Left ventricle myocardium inferior (tissue), 1 donor: ENCODE data around the gene HSD17B3. TPM values are rescaled to one million over a fixed set of nuclear protein-coding genes. Genes with fewer than 3 reads are reported as not detected.

Source experiments
- DNase-seq: peaks from one replicate; pipeline ENCODE4 v3.0.0-alpha.2; 2020
- H3K27ac ChIP-seq: fragments of 200-600 bp; replicated peaks from 2 replicates; pipeline ENCODE4 v1.8.0; 2021
- H3K27me3 ChIP-seq: fragments of 200-600 bp; 2 replicates; pipeline ENCODE4 v1.8.0; 2021; ENCODE audit warnings: low read depth
- H3K36me3 ChIP-seq: fragments of 200-600 bp; 2 replicates; pipeline ENCODE4 v1.8.0; 2021
- H3K4me1 ChIP-seq: fragments of 200-600 bp; 2 replicates; pipeline ENCODE4 v1.8.0; 2021
- H3K4me3 ChIP-seq: fragments of 200-600 bp; 2 replicates; pipeline ENCODE4 v1.8.0; 2021; ENCODE audit warnings: mild to moderate bottlenecking, moderate library complexity
- H3K9me3 ChIP-seq: fragments of 200-600 bp; replicated peaks from 2 replicates; pipeline ENCODE4 v1.8.0; 2021
- CTCF ChIP-seq: fragments of 200-600 bp; IDR thresholded peaks from 2 replicates; pipeline ENCODE4 v1.8.0; 2021; ENCODE audit warnings: antibody characterized with exemption, mild to moderate bottlenecking, borderline replicate concordance
- intact Hi-C: fragments of 100-400 bp; cut with micrococcal nuclease; formaldehyde crosslinking; loops from one replicate; pipeline ENCODE4 v1.11.0; 2022
- total RNA-seq: library from RNA; stranded (reverse); fragmentation: NEBNext Ultra II Directional; extraction: Animal tissue kit (Norgen Biotek cat#: 25700); gene quantifications from one replicate; pipeline ENCODE4 v1.2.1, GENCODE V29; 2021
- donor health status: DM: no; HTN: yes; CAD: no; lungs with severe emphysema.

Gene HSD17B3
- total RNA-seq, 1 donor from 2014 or later, result 1.4 TPM

GRCh38 chr9:96255698-96256097, 46.3 kb downstream of the HSD17B3 start:
- intact Hi-C loops, result no loop called here
- H3K9me3 ChIP-seq, result no peaks in the 10 kb centered on the region
- DNase-seq, result no peak
- no peak overlapping the region for H3K27ac ChIP-seq
- H3K4me1 ChIP-seq, result no peaks in the 10 kb centered on the region
- no peaks in the 10 kb centered on the region for H3K27me3 ChIP-seq
- peaks cover 5% of the 10 kb centered on the region for H3K36me3 ChIP-seq
- H3K4me3 ChIP-seq, result no peak overlapping the region
- no peak for TF ChIP-seq CTCF

- Histone ChIP-seq H3K9me3 (no peaks in the 10 kb centered on the region), H3K36me3 (peaks cover 5% of the 10 kb centered on the region), H3K27ac (no peak overlapping the region), H3K4me1 (no peaks in the 10 kb centered on the region), H3K4me3 (no peak overlapping the region), H3K27me3 (no peaks in the 10 kb centered on the region)
- DNase-seq, result no peak
- intact Hi-C loops, result no loop called here
- no peak for TF ChIP-seq CTCF
These were observed 48.8 kb downstream of the HSD17B3 start for GRCh38 chr9:96253059-96253696.

GRCh38 chr9:96251451-96251850, 50.5 kb downstream of the HSD17B3 start:
- Histone ChIP-seq H3K4me1 (no peaks in the 10 kb centered on the region), H3K36me3 (peaks cover 5% of the 10 kb centered on the region), H3K4me3 (no peak overlapping the region), H3K27me3 (no peaks in the 10 kb centered on the region), H3K27ac (no peak overlapping the region), H3K9me3 (no peaks in the 10 kb centered on the region)
- no peak for DNase-seq
- no peak for TF ChIP-seq CTCF
- intact Hi-C loops, result no loop called here

GRCh38 chr9:96249746-96250145, 52.2 kb downstream of the HSD17B3 start:
- Histone ChIP-seq H3K9me3 (no peaks in the 10 kb centered on the region), H3K4me1 (no peaks in the 10 kb centered on the region), H3K4me3 (no peak overlapping the region), H3K27ac (no peak overlapping the region), H3K36me3 (peaks cover 5% of the 10 kb centered on the region), H3K27me3 (no peaks in the 10 kb centered on the region)
- intact Hi-C loops, result no loop called here
- no peak for DNase-seq
- no peak for TF ChIP-seq CTCF

- TF ChIP-seq CTCF, result no peak
- H3K36me3 ChIP-seq, result peaks cover 5% of the 10 kb centered on the region
- H3K27me3 ChIP-seq, result no peaks in the 10 kb centered on the region
- intact Hi-C loops, result no loop called here
- DNase-seq, result no peak
- H3K9me3 ChIP-seq, result no peaks in the 10 kb centered on the region
- no peak overlapping the region for H3K27ac ChIP-seq
- no peak overlapping the region for H3K4me3 ChIP-seq
- H3K4me1 ChIP-seq, result no peaks in the 10 kb centered on the region
These were observed 55.7 kb downstream of the HSD17B3 start for GRCh38 chr9:96246267-96246671.

- Histone ChIP-seq H3K27ac (no peak overlapping the region), H3K36me3 (no peaks in the 10 kb centered on the region), H3K9me3 (no peaks in the 10 kb centered on the region), H3K4me3 (no peak overlapping the region), H3K4me1 (no peaks in the 10 kb centered on the region), H3K27me3 (no peaks in the 10 kb centered on the region)
- no peak for DNase-seq
- TF ChIP-seq CTCF, result no peak
- intact Hi-C loops, result no loop called here
These were observed 56.6 kb downstream of the HSD17B3 start for GRCh38 chr9:96245399-96245798.
